ENCODE data around the gene ICAM5. TPM values are rescaled to one million over a fixed set of nuclear protein-coding genes. Genes with fewer than 3 reads are reported as not detected.

The ICAM5 gene
- total RNA-seq, 1 experiment from 2014 or later = 1.6 TPM

DNA sequence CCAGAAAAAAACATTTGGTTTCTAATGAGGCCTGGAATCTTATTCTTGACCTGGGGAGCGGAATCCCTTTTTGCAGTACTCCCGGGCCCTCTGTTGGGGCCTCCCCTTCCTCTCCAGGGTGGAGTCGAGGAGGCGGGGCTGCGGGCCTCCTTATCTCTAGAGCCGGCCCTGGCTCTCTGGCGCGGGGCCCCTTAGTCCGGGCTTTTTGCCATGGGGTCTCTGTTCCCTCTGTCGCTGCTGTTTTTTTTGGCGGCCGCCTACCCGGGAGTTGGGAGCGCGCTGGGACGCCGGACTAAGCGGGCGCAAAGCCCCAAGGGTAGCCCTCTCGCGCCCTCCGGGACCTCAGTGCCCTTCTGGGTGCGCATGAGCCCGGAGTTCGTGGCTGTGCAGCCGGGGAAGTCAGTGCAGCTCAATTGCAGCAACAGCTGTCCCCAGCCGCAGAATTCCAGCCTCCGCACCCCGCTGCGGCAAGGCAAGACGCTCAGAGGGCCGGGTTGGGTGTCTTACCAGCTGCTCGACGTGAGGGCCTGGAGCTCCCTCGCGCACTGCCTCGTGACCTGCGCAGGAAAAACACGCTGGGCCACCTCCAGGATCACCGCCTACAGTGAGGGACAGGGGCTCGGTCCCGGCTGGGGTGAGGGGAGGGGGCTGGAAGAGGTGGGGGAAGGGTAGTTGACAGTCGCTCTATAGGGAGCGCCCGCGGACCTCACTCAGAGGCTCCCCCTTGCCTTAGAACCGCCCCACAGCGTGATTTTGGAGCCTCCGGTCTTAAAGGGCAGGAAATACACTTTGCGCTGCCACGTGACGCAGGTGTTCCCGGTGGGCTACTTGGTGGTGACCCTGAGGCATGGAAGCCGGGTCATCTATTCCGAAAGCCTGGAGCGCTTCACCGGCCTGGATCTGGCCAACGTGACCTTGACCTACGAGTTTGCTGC, 2.7 kb upstream of the ICAM5 start, which contains the start of gene ICAM4:
Gene ICAM4 (plus strand): TSS at position 153 of the 935 bp plus-strand sequence. CDS start 58 bp downstream, at position 211.
- Histone ChIP-seq H2BK12ac (ENCODE audit: insufficient read length, low read depth, low read length) (no peak within 1 kb of the TSS), H4K91ac (ENCODE audit: insufficient read length, low read depth, low read length) (no peak within 1 kb of the TSS), H2BK120ac (ENCODE audit: low read depth, low read length, poor library complexity, severe bottlenecking) (no peak within 1 kb of the TSS), H2BK5ac (ENCODE audit: insufficient read length, low read length) (no peak within 1 kb of the TSS), H2AFZ (ENCODE audit: low read length) (no peak within 1 kb of the TSS), H3K79me1 (ENCODE audit: insufficient read depth, low read depth, low read length, poor library complexity, severe bottlenecking) (no peaks in the 10 kb centered on the region), H3K4me2 (ENCODE audit: insufficient read depth, insufficient read length, low read length) (peak within 1 kb of the TSS; percentile 70), H3K18ac (ENCODE audit: insufficient read length, low read depth, low read length) (no peak within 1 kb of the TSS), H3K56ac (ENCODE audit: insufficient read length, low read depth, low read length) (no peak within 1 kb of the TSS), H3T11ph (ENCODE audit: low read length) (no peak within 1 kb of the TSS), H2BK15ac (ENCODE audit: low read depth, low read length) (no peak within 1 kb of the TSS), H3K27ac (ENCODE audit: insufficient read length, low read depth, low read length) (no peak within 1 kb of the TSS), H4K8ac (replicated peaks; ENCODE audit: insufficient read length, low read depth, low read length) (no peak within 1 kb of the TSS), H3K14ac (ENCODE audit: insufficient read depth, low read length) (no peak within 1 kb of the TSS; the same call in 1 of the 2 replicates), H2AK5ac (ENCODE audit: insufficient read length, low read length) (no peak within 1 kb of the TSS), H2BK20ac (ENCODE audit: low read depth, low read length, poor library complexity, severe bottlenecking) (no peak within 1 kb of the TSS), H3K9me3 (ENCODE audit: control insufficient read depth, low read depth, low read length) (no peaks in the 10 kb centered on the region), H4K20me1 (ENCODE audit: control insufficient read depth, insufficient read depth, insufficient read length) (no peaks in the 10 kb centered on the region), H3K23ac (ENCODE audit: insufficient read length, low read depth, low read length) (no peak within 1 kb of the TSS), H3K4me1 (ENCODE audit: insufficient read depth, low read length) (no peaks in the 10 kb centered on the region; the same call in 1 of the 2 replicates), H3K23me2 (ENCODE audit: insufficient read length, low read depth, low read length, poor library complexity, severe bottlenecking) (peaks cover 30% of the 10 kb centered on the region), H4K5ac (ENCODE audit: insufficient read length, low read depth, low read length) (no peak within 1 kb of the TSS), H3K79me2 (ENCODE audit: insufficient read depth, low read length) (no peaks in the 10 kb centered on the region), H3K27me3 (ENCODE audit: insufficient read depth, low read length) (peaks cover 31% of the 10 kb centered on the region), H3K4ac (ENCODE audit: low read depth, low read length) (no peak within 1 kb of the TSS), H3K9ac (ENCODE audit: extremely low read depth, insufficient read length, low read length) (no peak within 1 kb of the TSS)
- H3K4me3 Mint-ChIP-seq = peak within 1 kb of the TSS; percentile 49 to 77
- no CpG with 5 or more reads among the region's 59 CpGs for WGBS (ENCODE audit: extremely low coverage, insufficient read length, low lambda C conversion rate)
- H3K27ac Mint-ChIP-seq = no peak within 1 kb of the TSS
- TF ChIP-seq, protein P1, sequence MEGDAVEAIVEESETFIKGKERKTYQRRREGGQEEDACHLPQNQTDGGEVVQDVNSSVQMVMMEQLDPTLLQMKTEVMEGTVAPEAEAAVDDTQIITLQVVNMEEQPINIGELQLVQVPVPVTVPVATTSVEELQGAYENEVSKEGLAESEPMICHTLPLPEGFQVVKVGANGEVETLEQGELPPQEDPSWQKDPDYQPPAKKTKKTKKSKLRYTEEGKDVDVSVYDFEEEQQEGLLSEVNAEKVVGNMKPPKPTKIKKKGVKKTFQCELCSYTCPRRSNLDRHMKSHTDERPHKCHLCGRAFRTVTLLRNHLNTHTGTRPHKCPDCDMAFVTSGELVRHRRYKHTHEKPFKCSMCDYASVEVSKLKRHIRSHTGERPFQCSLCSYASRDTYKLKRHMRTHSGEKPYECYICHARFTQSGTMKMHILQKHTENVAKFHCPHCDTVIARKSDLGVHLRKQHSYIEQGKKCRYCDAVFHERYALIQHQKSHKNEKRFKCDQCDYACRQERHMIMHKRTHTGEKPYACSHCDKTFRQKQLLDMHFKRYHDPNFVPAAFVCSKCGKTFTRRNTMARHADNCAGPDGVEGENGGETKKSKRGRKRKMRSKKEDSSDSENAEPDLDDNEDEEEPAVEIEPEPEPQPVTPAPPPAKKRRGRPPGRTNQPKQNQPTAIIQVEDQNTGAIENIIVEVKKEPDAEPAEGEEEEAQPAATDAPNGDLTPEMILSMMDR (conservative IDR thresholded peaks at IDR 0.05) = no peak
- H3K27me3 Mint-ChIP-seq (ENCODE audit: low read depth) = peaks cover 71% of the 10 kb centered on the region
- H3K4me1 Mint-ChIP-seq = peaks cover 11 to 38% of the 10 kb centered on the region in 2 experiments
- DNase-seq = peak; percentile 76
- H3K9me3 Mint-ChIP-seq = peaks cover 0 to 3% of the 10 kb centered on the region in 2 experiments; a peak in 2 of 5 replicates
- peaks cover 0 to 7% (median 0%) of the 10 kb centered on the region in 3 experiments; a peak in 3 of 7 replicates for H3K36me3 Mint-ChIP-seq (ENCODE audit: insufficient read depth in 1 of 3, low read depth in 3 of 3)
